Thyroid gland (tissue), 4 donors: ENCODE results near the gene MPP2.

Experiments
- CTCF ChIP-seq, 6 experiments: fragments of 200-600 bp in 3 of 6; fragments of 450-650 bp in 3 of 6; sonication (generic) in 3 of 6; IDR thresholded peaks; one replicate each; pipeline ENCODE4 v1.5.1; 2016 to 2019; ENCODE audit warnings: antibody characterized with exemption in 6 of 6, mild to moderate bottlenecking in 2 of 6, inconsistent platforms in 1 of 6, moderate library complexity in 1 of 6
- POLR2A ChIP-seq, 2 donors: fragments of 450-650 bp; IDR thresholded peaks; one replicate each; pipeline ENCODE4 v1.6.1; 2017; ENCODE audit warnings: antibody characterized with exemption in 2 of 2, mild to moderate bottlenecking in 2 of 2, moderate library complexity in 1 of 2

GRCh38 chr17:43878260-43879175 lies 28.8 kb downstream of the MPP2 start:
- peak; percentile 85 to 98 (median 92) for TF ChIP-seq CTCF (IDR thresholded peaks at IDR 0.05)
- TF ChIP-seq POLR2A (IDR thresholded peaks at IDR 0.05) = no peak
